Right forelimb (tissue), 1 donor: Measurements from ENCODE around the gene ZNG1B.
"Not testable (repeated sequence)": the region's sequence is repeated elsewhere in the genome, so short reads cannot be mapped to it uniquely, and the experiment has no call there.

Experiments used
- DNase-seq: peaks from one replicate; pipeline ENCODE4 v3.0.0-alpha.2; 2018

ZNG1B gene

GRCh38 chr2:113504081-113504480 lies 66.6 kb downstream of the ZNG1B start:
- peak; percentile 46 for DNase-seq

GRCh38 chr2:113507394-113508140 lies 70.1 kb downstream of the ZNG1B start:
- DNase-seq, result peak; percentile 25

- not testable (repeated sequence) for DNase-seq
Measured at GRCh38 chr2:113508187-113508586, 70.7 kb downstream of the ZNG1B start.

GRCh38 chr2:113510913-113511312 lies 73.4 kb downstream of the ZNG1B start:
- not testable (repeated sequence) for DNase-seq

GRCh38 chr2:113511859-113512258 lies 74.4 kb downstream of the ZNG1B start:
- peak; percentile 15 for DNase-seq

- DNase-seq, result not testable (repeated sequence)
Measured at GRCh38 chr2:113515457-113515856, 78.0 kb downstream of the ZNG1B start.

GRCh38 chr2:113515995-113516394 lies 78.5 kb downstream of the ZNG1B start:
- DNase-seq, result not testable (repeated sequence)

- DNase-seq, result not testable (repeated sequence)
Measured at GRCh38 chr2:113517025-113517424, 79.5 kb downstream of the ZNG1B start.

- peak; percentile 26 for DNase-seq
Measured at GRCh38 chr2:113520837-113521236, 83.3 kb downstream of the ZNG1B start.

- DNase-seq, result not testable (repeated sequence)
Measured at GRCh38 chr2:113521492-113521891, 84.0 kb downstream of the ZNG1B start.

- not testable (repeated sequence) for DNase-seq
Measured at GRCh38 chr2:113524986-113525385, 87.5 kb downstream of the ZNG1B start.

GRCh38 chr2:113527350-113528045 lies 90.0 kb downstream of the ZNG1B start:
- DNase-seq, result not testable (repeated sequence)

- not testable (repeated sequence) for DNase-seq
Measured at GRCh38 chr2:113528126-113528525, 90.6 kb downstream of the ZNG1B start.

- DNase-seq, result not testable (repeated sequence)
Measured at GRCh38 chr2:113528904-113529303, 91.4 kb downstream of the ZNG1B start.

- DNase-seq, result not testable (repeated sequence)
Measured at GRCh38 chr2:113532991-113533390, 95.5 kb downstream of the ZNG1B start.

- DNase-seq, result not testable (repeated sequence)
Measured at GRCh38 chr2:113536573-113536972, 99.1 kb downstream of the ZNG1B start.

GRCh38 chr2:113540834-113541203 lies 103.3 kb downstream of the ZNG1B start:
- DNase-seq, result not testable (repeated sequence)

- peak; percentile 54 for DNase-seq
Measured at GRCh38 chr2:113541204-113541975, 103.9 kb downstream of the ZNG1B start.

- not testable (repeated sequence) for DNase-seq
Measured at GRCh38 chr2:113541976-113542485, 104.5 kb downstream of the ZNG1B start.

- not testable (repeated sequence) for DNase-seq
Measured at GRCh38 chr2:113542529-113542928, 105.0 kb downstream of the ZNG1B start.
